H54 (cell line): ENCODE results near the gene SEM1.
"Not testable (repeated sequence)": the region's sequence is repeated elsewhere in the genome, so short reads cannot be mapped to it uniquely, and the experiment has no call there.

Source experiments
- DNase-seq: peaks from one replicate; pipeline ENCODE4 v3.0.0; 2011; ENCODE audit warnings: low spot score, mixed read lengths; ENCODE audit not compliant: insufficient read length
- FAIRE-seq: peaks from 3 replicates; lab custom pipeline; 2011; peaks lifted over from hg19 to GRCh38; lab: Jason Lieb, UNC
- POLR2A ChIP-seq: IDR thresholded peaks from 2 replicates; pipeline ENCODE4 v1.6.1; 2011; ENCODE audit warnings: low read depth, mild to moderate bottlenecking, low read length

Gene SEM1

DNA sequence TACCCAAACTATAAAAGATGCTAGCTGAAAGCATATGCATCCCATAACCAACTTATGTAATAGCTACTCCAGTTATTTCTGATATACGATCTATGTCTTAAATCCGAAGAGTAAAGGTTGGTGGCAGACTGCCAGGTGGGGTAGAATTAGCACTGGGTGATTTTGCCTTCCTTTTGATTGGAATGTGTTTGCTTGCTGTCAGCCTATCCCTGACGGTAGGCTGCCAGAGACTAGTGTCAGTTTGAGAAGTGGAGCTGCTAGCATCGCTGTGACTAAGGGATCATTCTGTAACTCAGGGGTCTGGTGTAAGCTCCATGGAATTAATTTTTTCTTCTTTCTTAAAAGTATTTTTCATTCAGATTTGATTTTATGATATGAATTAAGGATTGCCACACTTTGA, 9.5 kb upstream of the SEM1 start:
- DNase-seq: no peak
- no peak for FAIRE-seq
- TF ChIP-seq POLR2A: no peak

DNA sequence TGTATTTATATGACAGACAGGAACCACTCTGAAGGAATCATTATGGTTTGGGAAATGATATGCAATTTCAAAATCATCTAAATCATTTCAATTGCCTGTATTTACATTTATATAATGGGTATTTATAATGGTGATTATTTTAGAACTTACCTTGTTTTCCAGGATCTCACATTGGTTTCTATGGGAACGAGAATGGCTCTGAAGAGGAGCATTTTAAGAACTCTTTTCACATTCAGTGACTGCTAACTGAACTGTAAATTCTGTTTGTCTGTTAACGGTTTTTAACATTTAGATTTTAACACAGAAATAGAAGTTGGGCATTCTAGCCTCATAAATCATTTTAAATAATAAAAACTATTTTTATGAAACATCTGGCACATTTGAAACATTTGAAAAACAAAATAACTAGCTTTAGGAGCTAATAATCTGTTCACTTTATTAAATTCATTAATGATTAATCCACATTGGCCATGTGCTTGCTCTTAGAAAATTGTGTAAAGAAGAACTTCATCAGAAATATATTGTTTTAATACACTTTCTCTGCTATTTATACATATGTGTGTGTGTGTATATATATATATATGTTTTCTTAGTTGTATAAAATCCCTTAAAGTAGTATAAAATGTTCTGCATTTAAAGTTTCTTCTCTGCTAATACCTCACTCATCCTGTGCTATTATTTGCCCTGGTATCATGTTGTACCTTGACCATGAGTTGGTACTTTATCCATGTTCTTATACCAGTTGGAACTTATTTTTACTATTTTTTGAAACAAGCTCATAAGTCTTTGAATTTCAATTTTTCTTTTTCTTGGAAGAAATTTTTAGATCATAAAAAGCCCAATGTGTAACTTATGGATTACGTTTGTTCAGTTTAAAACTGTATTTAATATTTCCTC, 8.7 kb upstream of the SEM1 start:
- TF ChIP-seq POLR2A: no peak
- DNase-seq (no peak), FAIRE-seq (no peak)

DNA sequence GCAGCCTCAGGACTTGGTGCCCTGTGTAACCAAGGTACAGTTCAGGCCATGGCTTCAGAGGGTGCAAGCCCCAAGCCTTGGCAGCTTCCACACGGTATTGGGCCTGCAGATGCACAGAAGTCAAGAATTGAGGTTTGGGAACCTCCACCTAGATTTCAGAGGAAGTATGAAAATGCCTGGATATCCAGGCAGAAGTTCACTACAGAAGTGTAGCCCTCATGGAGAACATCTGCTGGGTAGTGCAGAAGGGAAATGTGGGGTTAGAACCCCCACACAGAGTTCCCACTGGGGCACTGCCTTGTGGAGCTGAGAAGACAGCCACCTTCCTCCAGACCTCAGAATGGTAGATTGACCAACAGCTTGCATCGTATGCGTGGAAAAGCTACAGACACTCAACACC, 3.4 kb upstream of the SEM1 start:
- no peak for FAIRE-seq
- no peak for DNase-seq
- TF ChIP-seq POLR2A: no peak

GRCh38 chr7:96710544-96710943, 898 bp upstream of the SEM1 start:
- no peak for TF ChIP-seq POLR2A
- no peak for FAIRE-seq
- DNase-seq: no peak

DNA sequence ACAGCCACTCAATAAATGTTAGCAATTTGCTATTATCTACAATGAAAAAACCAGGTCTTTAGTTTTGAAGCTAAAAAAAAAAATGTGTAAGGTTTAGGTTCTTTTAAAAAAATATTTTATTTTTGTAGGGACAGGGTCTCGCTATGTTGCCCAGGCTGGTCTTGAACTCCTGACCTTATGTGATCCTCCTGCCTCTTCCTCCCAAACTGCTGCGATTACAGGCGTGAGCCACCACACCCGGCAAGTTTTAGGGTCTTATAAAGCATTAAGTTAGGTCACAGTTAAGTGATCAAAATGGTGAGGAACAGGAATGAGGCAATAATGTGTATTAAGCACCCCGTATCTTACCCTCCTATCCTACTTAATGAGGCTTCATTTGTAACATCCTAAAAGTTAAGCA, 774 bp downstream of the SEM1 start:
- TF ChIP-seq POLR2A: no peak
- no peak for FAIRE-seq
- no peak for DNase-seq

- no peak for FAIRE-seq
- DNase-seq: no peak
- no peak for TF ChIP-seq POLR2A
Observed at GRCh38 chr7:96707901-96708774, 1.5 kb downstream of the SEM1 start.

GRCh38 chr7:96701258-96701657, 8.4 kb downstream of the SEM1 start:
- FAIRE-seq: no peak
- no peak for TF ChIP-seq POLR2A
- DNase-seq: no peak

DNA sequence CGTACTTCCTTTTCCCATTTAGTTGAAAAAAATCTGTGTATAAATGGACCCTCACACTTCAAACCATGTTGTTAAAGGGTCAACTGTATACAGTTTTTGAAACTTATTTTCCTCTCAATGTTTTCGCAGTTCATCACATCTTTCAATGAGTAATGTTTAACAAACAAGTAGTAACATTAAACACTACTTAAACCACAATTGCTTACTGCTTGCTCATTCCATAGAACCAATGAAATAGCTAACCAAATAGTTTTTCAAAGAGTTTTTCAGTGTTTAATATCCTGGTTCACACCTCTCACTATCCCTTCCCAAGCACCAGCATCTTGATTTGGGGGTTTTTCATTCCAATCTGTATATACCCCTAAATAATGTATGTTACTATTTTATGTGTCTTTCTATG, 9.1 kb downstream of the SEM1 start:
- FAIRE-seq: peak; percentile 27
- TF ChIP-seq POLR2A: no peak

DNA sequence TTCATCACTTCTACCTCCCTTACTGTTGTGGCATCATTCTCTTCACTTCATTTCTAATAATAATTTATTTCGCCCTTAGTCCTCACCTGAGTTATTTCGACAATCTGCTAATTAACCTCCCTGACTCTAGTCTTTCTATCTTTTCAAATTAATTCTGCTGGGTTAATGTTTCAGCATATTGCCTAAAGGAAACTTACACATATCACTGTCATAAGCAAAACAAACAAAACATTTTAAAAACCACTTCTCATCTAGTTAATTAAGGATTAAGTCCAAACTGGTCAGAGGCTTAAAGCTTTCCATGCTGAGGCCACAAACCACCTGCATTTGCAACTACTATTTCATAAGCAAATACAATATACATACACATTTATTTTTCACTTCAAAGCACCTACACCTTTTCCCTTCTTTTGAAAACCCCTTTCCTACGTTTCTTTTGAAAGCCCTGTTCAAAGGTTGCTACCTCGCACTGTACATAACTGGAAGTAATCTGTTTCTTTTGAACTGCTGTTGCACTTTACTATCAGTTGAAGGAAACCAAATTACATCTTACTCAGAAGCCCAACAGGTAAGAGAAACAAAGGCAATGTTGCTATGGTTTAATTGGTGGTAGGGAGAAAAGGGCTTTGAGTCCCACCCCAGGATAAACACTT, 10.3 kb downstream of the SEM1 start:
- no peak for TF ChIP-seq POLR2A
- peak; percentile 11 for FAIRE-seq
- no peak for DNase-seq

More for the DNA sequence above, 9.1 kb downstream of the SEM1 start:
- DNase-seq: no peak

GRCh38 chr7:96698449-96698848, 11.2 kb downstream of the SEM1 start:
- FAIRE-seq, DNase-seq: not testable (repeated sequence)

DNA sequence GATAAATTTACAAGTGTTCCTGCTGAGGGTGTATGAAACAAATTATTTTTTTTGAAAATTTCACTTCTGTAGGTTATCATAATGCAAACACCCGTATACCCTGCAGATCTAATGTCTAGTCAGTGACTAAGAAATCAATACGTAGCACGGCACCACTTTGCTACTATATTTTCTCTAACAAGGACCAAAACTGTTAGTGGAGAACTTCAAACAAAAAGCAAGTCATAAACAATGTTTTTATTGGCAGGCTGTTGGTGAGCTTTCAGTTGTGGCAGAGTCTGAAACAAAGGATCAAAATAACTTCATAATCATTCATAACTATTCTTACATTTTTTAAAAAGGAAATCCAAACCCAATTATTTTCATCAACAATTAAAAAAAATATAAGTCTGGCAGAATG, 11.8 kb downstream of the SEM1 start:
- no peak for TF ChIP-seq POLR2A
- FAIRE-seq (no peak), DNase-seq (no peak)

- DNase-seq (no peak), FAIRE-seq (no peak)
- no peak for TF ChIP-seq POLR2A
Observed at GRCh38 chr7:96695581-96695980, 14.1 kb downstream of the SEM1 start.

DNA sequence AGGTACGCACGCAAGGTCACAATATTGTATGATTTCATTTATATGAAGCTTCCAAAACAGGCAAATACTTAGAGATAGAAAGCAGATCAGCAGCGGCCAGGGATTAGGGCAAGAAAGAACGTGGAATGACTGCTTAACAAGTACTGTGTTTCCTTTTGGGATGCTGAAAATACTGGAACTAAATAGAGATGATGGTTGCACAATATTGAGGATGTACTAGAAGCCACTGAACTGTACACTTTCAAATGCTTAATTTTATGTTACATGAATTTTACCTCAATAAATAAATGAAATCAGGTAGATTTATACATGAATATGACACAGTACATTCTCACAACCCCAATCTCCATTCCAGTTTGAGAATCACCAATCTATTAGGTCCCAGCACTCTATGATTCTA, 15.6 kb downstream of the SEM1 start:
- no peak for FAIRE-seq
- no peak for TF ChIP-seq POLR2A
- no peak for DNase-seq

DNA sequence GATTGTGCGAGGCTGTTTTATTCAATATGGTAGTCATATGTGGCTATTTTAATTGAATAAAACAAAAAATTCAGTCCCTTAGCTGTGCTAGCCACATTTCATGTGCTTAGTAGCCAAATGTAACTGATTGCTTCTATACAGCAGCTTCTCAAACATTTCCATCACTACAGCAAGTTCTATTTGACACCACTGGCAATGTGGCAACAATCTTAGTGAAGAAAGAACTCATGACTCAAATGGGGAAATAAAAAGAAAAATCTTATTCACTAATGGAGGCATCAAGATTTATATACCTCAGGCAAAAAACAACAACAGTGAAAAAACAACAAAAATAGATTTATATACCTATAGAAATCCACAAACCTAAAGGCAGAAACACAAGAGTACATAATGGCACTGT, 17.9 kb downstream of the SEM1 start:
- TF ChIP-seq POLR2A: no peak
- no peak for DNase-seq
- no peak for FAIRE-seq
